ENCODE data around the gene C1QTNF6.

- TF ChIP-seq CHD4 (IDR thresholded peaks at IDR 0.05) = no peak
- TF ChIP-seq FOXM1 (IDR thresholded peaks at IDR 0.05; ENCODE audit: low read depth, low read length) = no peak
- no peak for TF ChIP-seq YBX1 (IDR thresholded peaks at IDR 0.05)
- TF ChIP-seq CBFB (IDR thresholded peaks at IDR 0.05; ENCODE audit: low read depth) = no peak
- TF ChIP-seq, protein P1, sequence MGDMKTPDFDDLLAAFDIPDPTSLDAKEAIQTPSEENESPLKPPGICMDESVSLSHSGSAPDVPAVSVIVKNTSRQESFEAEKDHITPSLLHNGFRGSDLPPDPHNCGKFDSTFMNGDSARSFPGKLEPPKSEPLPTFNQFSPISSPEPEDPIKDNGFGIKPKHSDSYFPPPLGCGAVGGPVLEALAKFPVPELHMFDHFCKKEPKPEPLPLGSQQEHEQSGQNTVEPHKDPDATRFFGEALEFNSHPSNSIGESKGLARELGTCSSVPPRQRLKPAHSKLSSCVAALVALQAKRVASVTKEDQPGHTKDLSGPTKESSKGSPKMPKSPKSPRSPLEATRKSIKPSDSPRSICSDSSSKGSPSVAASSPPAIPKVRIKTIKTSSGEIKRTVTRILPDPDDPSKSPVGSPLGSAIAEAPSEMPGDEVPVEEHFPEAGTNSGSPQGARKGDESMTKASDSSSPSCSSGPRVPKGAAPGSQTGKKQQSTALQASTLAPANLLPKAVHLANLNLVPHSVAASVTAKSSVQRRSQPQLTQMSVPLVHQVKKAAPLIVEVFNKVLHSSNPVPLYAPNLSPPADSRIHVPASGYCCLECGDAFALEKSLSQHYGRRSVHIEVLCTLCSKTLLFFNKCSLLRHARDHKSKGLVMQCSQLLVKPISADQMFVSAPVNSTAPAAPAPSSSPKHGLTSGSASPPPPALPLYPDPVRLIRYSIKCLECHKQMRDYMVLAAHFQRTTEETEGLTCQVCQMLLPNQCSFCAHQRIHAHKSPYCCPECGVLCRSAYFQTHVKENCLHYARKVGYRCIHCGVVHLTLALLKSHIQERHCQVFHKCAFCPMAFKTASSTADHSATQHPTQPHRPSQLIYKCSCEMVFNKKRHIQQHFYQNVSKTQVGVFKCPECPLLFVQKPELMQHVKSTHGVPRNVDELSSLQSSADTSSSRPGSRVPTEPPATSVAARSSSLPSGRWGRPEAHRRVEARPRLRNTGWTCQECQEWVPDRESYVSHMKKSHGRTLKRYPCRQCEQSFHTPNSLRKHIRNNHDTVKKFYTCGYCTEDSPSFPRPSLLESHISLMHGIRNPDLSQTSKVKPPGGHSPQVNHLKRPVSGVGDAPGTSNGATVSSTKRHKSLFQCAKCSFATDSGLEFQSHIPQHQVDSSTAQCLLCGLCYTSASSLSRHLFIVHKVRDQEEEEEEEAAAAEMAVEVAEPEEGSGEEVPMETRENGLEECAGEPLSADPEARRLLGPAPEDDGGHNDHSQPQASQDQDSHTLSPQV (IDR thresholded peaks at IDR 0.05) = no peak
- no peak for TF ChIP-seq POLR2A (IDR thresholded peaks at IDR 0.05; ENCODE audit: low read depth, low read length)
- TF ChIP-seq KAT2A (conservative IDR thresholded peaks at IDR 0.05; ENCODE audit: control insufficient read depth, low read depth, low read length) = no peak
- TF ChIP-seq CTCF (IDR thresholded peaks at IDR 0.05 in 2 of 3, conservative IDR thresholded peaks at IDR 0.05 in 1 of 3; ENCODE audit: control insufficient read depth in 2 of 3, extremely low read depth in 1 of 3, insufficient read depth in 1 of 3, low read depth in 3 of 3, low read length in 3 of 3) = no peak
- no peak for TF ChIP-seq TCF12 (IDR thresholded peaks at IDR 0.05; ENCODE audit: low read depth, low read length)
- no peak for TF ChIP-seq ATF3 (IDR thresholded peaks at IDR 0.05; ENCODE audit: borderline replicate concordance, extremely low read depth, low read depth, low read length)
- no peak for TF ChIP-seq CEBPZ (IDR thresholded peaks at IDR 0.05; ENCODE audit: low read depth, low read length)
These were observed 18.2 kb upstream of the C1QTNF6 start for GRCh38 chr22:37206118-37206840.

Data from GM12878 (cell line).